Measurements from ENCODE around the gene ST6GALNAC6.
A peak's percentile ranks its signal among the peaks of the same experiment; 100 is the strongest.

The ST6GALNAC6 gene

GRCh38 chr9:127916720-127917581 lies 17.5 kb upstream of the ST6GALNAC6 start, which contains the start of gene ST6GALNAC4:
ST6GALNAC4 (minus strand) TSS chr9:127917041; CDS start chr9:127916419, 622 bp downstream.
- DNase-seq (ENCODE audit: low read depth in 2 of 2) = peak; percentile 97 to 98

DNA sequence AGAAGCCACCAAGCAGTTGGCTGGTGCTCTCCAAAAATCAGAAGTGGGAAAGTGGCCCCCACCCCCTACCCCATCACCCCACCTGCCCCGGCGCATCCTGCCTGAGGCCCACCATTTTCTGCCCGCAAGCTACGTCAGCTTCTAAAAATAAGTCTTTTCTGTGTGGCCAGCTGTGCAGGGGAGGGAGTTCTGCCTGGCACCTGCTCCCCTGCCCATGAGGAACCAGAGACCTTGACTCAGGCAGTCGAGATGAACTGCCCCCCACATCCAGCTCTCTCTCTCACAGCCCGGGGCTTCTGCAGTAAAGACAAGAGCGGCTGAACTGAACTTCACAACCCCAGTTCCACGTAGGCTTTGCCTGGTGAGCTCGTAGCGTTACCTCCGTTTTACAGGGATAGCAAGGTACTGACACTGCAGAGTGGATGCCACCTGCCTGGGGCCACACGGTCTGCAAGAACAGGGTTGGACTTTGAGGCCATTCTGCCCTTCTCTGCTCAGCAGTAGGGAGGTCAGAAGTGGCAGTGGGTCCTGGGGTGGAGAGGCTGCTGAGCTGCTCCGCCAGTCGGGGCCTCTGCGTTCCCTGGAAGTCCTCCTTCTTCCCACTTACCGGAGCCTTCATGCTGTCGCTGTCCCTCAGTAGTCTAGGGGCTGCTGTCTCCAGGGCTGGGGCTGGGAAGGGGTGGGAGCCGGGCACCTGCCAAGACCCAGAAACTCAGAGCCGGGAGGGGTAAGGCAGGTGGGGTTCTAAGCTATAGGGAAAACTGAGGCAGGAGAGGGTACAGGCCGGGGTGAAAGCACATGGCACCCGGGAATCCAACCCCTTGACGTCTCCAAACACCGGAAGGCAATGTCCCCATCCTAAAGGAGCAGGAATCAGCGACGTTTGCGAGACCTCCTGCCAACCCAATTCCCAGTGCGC lies 16.7 kb upstream of the ST6GALNAC6 start:
- DNase-seq (ENCODE audit: low read depth in 2 of 2) = no peak

DNA sequence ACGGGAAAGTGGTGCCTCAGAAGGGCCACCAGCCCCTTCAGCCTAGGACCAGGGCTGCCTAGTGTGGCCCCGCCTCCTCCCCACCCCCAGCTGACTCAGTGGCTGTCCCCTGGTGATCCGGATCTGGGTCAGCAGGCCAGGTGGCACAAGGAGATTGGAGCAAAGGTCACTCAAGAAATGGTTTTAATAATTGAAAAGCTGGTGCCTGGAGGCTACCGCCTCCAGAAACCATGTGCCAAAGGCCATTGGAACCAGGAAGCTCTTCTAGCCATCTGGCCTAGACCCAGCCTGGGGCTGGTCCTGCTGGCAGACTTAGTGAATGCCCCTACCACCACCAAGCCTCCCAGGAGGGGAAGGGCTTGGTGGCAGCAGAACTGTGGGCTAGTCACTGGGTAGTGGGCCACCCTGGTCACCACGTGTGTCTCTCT lies 15.9 kb upstream of the ST6GALNAC6 start:
- DNase-seq (ENCODE audit: low read depth in 2 of 2) = no peak

GRCh38 chr9:127913682-127914081 lies 14.3 kb upstream of the ST6GALNAC6 start:
- no peak for DNase-seq (ENCODE audit: low read depth in 2 of 2)

DNA sequence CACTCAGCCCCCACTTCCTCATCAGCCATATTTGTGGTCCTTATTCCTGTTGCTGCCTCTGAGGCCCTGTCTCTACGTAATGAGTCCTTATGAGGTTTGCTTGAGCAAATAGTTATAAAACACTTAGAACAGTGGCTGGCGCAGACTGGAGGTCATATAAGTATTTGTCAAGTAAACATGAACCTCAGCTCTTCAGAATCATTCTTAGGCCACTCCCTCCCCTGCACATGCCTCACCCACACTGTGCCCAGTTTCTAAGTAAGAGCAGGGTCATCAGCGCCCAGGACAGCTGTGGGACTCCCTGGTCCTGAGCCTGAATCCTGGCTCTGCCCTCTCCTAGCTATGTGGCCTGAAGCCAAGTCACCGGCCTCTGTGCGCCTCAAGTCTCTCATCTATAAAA lies 13.5 kb upstream of the ST6GALNAC6 start:
- no peak for DNase-seq (ENCODE audit: low read depth in 2 of 2)

GRCh38 chr9:127912296-127912695 lies 12.9 kb upstream of the ST6GALNAC6 start:
- DNase-seq (ENCODE audit: low read depth in 2 of 2) = no peak

GRCh38 chr9:127910613-127911205 lies 11.3 kb upstream of the ST6GALNAC6 start:
- DNase-seq (ENCODE audit: low read depth in 2 of 2) = no peak

DNA sequence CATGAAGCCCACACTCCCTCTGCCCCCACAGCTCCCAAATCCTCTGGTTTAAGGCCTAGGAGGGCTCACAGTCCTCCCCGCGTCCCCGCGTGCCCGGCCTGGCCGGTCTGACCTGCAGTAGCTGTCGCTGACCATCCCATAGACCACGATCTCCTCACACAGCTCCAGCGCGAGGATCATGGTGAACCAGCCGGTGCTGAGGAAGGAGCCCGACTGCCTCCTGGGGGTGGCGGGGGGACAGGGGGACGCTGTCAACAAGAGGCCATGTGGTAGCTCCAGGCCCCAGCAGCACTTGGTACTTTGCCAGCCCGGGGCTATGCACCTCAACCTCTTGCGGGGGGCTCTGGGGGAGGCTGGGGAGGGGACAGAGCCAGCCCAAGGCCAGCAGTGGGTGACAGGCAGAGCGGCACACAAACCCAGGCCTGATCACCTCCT lies 10.5 kb upstream of the ST6GALNAC6 start:
- DNase-seq (ENCODE audit: low read depth in 2 of 2) = no peak

- no peak for DNase-seq (ENCODE audit: low read depth in 2 of 2)
Measured at GRCh38 chr9:127908660-127908926, 9.2 kb upstream of the ST6GALNAC6 start.

DNA sequence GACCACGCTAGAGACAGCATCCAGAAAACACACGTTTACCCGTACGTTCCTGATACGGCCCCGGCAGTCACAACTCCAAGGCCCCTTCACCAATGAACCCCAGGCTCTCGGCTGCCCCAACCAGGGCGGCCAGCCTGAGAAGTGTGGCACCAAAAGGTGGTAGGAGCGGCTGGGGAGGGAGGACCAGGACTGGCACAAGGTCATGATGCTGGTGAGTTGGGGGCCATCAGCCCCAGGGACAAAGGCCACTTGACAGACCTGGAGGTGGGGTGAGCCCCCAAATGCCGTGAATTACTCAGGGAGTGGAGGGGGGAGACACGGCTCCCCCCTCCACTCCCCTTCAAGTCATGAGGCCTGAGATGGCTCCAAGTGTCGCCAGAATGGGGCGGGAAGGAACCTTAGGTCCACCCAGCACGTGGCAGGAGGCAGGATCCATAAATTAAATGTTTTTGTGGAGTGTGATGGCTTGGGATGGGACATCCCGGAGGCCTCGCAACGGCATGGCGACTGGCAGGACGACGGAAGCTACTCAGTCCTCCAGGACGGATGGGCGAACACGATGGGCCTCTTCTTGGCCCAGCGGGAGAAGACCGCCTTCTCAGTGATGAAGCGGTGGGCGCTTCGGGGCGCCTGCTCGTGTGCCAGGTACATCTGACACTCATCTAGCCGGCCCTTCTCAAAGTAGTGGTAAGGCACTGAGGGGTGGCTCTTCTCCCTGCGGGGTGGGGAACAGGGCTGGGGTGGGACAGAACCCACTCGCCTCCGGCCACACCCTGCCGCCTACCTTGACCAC lies 8.7 kb upstream of the ST6GALNAC6 start:
- DNase-seq (ENCODE audit: low read depth in 2 of 2) = no peak

- DNase-seq (ENCODE audit: low read depth in 2 of 2) = no peak
Measured at GRCh38 chr9:127905788-127906191, 6.4 kb upstream of the ST6GALNAC6 start.

- DNase-seq (ENCODE audit: low read depth in 2 of 2) = no peak
Measured at GRCh38 chr9:127905004-127905728, 5.8 kb upstream of the ST6GALNAC6 start.

GRCh38 chr9:127904561-127905003 lies 5.2 kb upstream of the ST6GALNAC6 start:
- DNase-seq (ENCODE audit: low read depth in 2 of 2) = no peak

DNA sequence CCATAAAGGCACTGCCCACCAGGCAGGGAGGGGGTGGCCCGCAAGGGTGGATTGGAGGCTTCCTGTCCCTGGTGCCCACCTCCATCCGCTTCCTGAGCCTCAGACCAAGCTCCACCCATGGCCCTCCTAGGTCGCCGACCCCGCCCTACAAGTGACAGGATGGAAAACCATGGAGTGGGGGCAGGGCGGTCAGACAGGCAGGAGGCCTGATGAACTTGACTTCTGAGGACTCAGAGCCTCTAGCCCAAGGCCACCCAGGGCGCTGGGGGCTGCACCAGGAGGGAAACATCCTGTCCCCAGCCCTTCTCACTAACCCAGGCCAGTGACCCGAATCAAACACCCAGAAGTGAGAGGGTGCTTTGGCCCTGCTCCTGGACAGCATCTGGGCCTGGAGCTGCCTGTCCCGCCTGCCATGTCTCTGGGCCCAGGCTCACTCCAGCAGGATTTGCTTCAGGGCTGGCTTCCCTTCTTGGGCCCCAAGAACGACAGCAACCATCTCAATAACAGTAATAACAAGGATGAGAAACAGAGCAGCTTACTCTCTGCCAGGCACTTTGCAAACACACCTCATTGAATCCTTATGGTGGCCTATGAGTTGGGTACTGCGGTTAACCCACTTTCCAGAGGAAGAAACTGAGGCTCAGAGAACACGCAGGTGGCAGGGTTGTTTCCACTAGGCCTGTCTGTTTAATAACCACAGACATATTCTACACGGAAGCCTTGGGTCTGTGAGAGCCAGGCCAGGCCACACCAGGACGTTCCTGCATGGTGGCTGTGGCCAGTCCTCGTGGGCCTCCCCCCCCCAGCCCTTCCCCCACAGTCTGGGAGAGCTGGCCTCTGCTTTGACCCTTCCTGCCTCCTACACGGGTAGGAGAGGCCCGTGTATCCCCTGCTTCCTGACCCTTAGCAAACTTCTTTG lies 4.4 kb upstream of the ST6GALNAC6 start:
- peak in 1 of 2 donors; percentile 86 for DNase-seq (ENCODE audit: low read depth in 2 of 2)

GRCh38 chr9:127898433-127899127 lies 823 bp downstream of the ST6GALNAC6 start:
- no peak for DNase-seq (ENCODE audit: low read depth in 2 of 2)

- DNase-seq (ENCODE audit: low read depth in 2 of 2) = no peak
Measured at GRCh38 chr9:127897193-127897692, 2.2 kb downstream of the ST6GALNAC6 start.

DNA sequence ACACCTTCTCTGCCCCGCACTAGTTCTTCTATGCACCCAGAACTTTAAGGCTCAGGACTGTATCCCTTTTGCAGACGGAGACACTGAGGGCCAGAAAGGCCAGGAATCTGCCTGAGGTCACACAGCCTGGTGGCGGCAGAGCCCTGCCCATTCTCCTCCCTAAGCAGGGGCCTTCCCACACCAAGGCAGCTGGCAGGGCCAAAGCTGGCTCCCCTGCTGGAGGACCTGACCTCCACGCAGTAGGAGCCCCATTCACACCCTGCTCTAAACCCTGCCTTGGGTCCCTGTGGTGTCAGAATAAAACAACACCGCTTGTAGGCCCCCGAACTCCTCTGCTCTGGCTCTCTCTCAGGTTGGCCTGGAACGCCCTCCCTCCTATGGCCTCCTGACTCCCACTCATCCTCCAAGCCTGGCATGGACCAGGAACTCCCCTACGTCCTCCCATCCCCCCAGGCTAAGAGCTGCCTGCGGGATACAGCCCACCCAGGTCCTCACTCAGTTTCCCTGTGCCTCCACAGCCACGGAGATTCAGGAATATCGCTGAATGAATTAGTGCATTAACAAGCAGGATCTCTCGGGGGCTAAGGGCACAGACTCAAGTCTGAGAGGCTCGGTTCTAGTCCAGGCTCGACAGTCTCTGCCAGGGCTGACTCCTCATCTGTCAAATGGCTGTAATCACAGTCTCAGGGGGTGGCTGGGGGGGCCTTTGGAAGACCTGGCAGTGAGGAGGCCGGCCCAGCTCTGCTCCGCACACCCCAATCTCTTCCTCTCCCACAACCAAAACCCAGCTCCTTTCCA lies 2.8 kb downstream of the ST6GALNAC6 start:
- no peak for DNase-seq (ENCODE audit: low read depth in 2 of 2)

- no peak for DNase-seq (ENCODE audit: low read depth in 2 of 2)
Measured at GRCh38 chr9:127895811-127896210, 3.6 kb downstream of the ST6GALNAC6 start.
